GM21447 (cell line): ENCODE data around the gene HHAT.

ENCODE experiments used
- ATAC-seq: cut with Tn5 transposase; IDR thresholded peaks from one replicate; pipeline ENCODE4 v1.9.1; 2021; ENCODE audit not compliant: unreplicated experiment

HHAT gene

GRCh38 chr1:210698661-210699060 lies 370.0 kb downstream of the HHAT start:
- ATAC-seq: no peak

GRCh38 chr1:210700083-210700482 lies 371.4 kb downstream of the HHAT start:
- ATAC-seq: no peak

GRCh38 chr1:210700511-210700910 lies 371.8 kb downstream of the HHAT start:
- ATAC-seq: no peak

GRCh38 chr1:210702506-210702905 lies 373.8 kb downstream of the HHAT start:
- no peak for ATAC-seq

- ATAC-seq: no peak
Measured at GRCh38 chr1:210703593-210703992, 374.9 kb downstream of the HHAT start.

GRCh38 chr1:210705086-210705485 lies 376.4 kb downstream of the HHAT start:
- no peak for ATAC-seq

GRCh38 chr1:210706246-210706645 lies 377.5 kb downstream of the HHAT start:
- ATAC-seq: no peak

- ATAC-seq: no peak
Measured at GRCh38 chr1:210707300-210708240, 378.9 kb downstream of the HHAT start.

GRCh38 chr1:210709701-210710100 lies 381.0 kb downstream of the HHAT start:
- no peak for ATAC-seq

- ATAC-seq: no peak
Measured at GRCh38 chr1:210711825-210712612, 383.3 kb downstream of the HHAT start.

- no peak for ATAC-seq
Measured at GRCh38 chr1:210715072-210715471, 386.4 kb downstream of the HHAT start.

- ATAC-seq: no peak
Measured at GRCh38 chr1:210722410-210723081, 393.8 kb downstream of the HHAT start.

GRCh38 chr1:210723646-210724045 lies 394.9 kb downstream of the HHAT start:
- no peak for ATAC-seq

GRCh38 chr1:210724768-210725167 lies 396.1 kb downstream of the HHAT start:
- ATAC-seq: no peak
